ENCODE results near the gene LRWD1.

Gene LRWD1
- total RNA-seq, result 19.5 to 30.3 reads per million in 2 donors

GRCh38 chr7:102464577-102465280 is at the start of gene LRWD1, which contains the start of gene ALKBH4:
Gene LRWD1, plus strand, starts transcription at chr7:102464984. Its CDS starts 97 bp downstream, at chr7:102465081.
Gene ALKBH4, minus strand, starts transcription at chr7:102464863. Its CDS starts 27 bp downstream, at chr7:102464836.
- DNase-seq, result peak; percentile 90

DNA sequence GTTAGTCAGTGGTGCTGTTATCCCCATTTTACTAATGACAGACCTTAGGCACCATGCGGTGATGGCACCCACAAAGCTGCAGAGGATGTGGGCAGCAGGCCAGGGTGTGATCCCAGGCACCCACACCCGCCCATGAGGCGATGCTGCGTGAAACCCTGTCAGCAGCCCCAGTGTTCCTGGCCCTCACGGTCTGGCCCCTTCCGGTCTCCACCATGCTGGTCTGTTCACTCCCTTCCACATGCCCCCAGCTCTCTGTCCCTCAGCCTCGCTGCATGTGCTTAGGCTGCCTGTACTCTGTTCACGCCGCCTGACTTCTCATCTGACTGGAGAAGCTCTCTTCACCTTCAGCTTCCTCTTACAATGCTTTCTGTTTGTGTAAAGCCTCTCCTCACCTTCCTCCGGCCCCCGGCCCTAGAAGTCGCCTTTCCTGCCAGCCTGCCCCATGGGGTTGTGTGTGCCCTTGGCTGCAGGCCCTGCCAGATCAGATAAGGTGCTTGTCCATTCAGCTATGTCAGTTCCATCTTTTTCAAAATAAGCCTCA is 49.0 kb upstream of the LRWD1 start:
- peak; percentile 39 for DNase-seq

- no peak for DNase-seq
Observed at GRCh38 chr7:102416406-102416805, 48.4 kb upstream of the LRWD1 start.

GRCh38 chr7:102417105-102417504 is 47.7 kb upstream of the LRWD1 start:
- DNase-seq, result no peak

- DNase-seq, result no peak
Observed at GRCh38 chr7:102418592-102418991, 46.2 kb upstream of the LRWD1 start.

DNA sequence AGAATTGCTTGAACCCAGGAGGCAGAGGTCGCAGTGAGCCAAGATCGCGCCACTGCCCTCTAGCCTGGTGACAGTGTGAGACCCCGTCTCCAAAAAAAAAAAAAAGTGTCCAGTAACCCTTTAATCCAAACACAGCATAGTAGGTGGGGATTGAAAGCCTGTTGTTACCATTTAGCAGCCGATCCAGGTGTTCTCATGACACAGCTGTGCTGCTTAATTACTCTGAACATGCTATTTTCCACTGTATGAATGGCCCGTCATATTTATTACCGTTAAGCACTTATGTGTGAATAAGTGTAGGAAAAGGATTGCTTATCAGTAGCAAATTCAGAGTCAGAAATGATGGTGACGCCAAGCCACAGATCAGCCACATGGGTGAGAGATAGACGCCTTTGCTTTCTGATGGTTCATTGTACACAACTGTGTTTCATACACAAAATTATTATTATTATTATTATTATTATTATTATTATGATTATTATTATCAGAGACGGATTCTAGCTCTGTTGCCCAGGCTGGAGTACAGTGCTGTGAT is 43.0 kb upstream of the LRWD1 start:
- no peak for DNase-seq

- DNase-seq, result no peak
Observed at GRCh38 chr7:102424129-102424551, 40.6 kb upstream of the LRWD1 start.

- DNase-seq, result no peak
Observed at GRCh38 chr7:102424787-102425218, 40.0 kb upstream of the LRWD1 start.

GRCh38 chr7:102425639-102426267 is 39.0 kb upstream of the LRWD1 start:
- DNase-seq, result peak; percentile 80

DNA sequence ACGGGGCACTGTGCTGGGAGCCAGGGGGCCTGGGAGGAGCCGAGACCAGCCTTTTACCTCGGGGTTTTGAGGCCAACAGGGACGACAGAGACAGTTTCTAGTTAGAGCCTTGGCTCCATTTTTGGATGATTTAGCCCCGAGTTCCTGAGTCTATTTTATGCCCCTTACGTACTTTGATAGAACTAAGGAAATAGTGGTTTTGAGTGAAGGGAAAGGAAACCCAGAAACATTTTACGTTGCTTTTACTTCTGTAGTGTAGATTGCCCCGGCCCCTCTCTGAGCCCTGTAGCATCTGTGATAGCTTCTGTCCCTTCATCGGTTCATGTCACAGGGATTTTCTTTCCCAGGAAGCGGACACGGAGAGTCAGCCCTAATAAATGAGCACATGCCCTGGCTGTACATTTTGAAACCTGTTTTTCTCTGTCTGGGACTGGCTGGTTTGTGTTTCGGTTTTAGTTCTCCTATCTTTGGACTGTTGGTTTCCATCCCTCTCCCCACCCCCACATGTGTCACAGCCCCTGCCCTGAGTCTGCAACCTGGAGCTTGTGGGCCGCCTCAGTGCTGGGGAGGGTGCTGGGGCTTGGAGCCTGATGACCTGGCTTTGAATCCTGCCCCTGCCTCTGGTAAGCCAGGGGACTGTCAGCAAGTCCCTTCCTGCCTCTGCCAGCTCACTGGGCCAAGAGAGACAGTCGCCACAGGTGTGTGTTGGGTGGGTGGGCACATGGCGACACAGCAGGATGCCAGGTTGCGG is 38.3 kb upstream of the LRWD1 start:
- peak; percentile 47 for DNase-seq

DNA sequence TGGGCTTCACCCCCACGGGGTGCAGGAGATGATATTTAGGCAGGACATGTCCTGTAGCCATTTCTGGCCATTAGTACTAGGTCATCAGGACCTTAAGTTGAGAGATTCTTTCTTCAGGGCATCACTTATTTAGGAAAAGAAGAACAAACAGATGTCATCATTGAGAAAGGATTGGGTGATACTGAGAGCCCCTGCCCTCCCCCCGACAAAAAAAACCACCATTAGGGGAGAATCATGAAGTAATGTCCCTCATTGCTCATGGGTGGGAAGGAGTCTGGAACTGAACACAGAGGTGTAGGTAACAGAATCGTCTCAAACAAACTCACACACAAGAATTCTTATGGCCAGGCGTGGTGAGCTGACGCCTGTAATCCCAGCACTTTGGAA is 37.8 kb upstream of the LRWD1 start:
- DNase-seq, result no peak

- DNase-seq, result no peak
Observed at GRCh38 chr7:102429141-102429899, 35.5 kb upstream of the LRWD1 start.

DNA sequence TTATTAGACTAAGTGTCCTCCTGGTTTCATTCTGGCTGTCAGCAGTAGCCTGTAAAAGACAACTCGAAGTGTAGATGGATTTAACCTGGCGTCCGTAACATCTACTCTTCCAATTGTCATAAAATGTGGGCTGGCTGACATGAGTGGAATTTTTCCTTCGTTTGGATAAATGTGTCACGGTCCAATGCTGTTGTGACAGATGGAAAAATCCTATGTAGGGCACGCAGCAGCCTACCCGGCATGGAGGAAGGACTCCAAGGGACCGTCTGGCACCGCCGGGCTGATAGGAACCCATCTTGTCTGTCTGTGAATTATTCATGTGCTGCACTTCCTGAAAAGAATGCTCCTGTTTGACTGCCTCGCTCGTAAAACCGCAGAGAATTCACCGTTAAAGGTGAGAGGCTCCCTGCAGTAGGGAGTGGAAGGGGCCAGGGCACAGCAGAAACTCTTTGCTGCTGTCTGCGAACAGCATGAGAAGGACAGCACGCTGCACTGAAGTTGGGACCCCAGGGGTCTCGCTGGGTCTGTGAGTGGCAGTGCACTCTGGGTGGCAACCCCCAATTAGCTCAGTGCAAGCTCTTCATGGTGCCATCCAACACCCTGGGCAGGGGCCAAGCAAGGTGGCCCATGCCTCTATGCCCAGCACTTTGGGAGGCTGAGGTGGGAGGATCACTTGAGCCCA is 33.0 kb upstream of the LRWD1 start:
- DNase-seq, result peak; percentile 60

GRCh38 chr7:102432442-102433218 is 32.2 kb upstream of the LRWD1 start:
- no peak for DNase-seq

DNA sequence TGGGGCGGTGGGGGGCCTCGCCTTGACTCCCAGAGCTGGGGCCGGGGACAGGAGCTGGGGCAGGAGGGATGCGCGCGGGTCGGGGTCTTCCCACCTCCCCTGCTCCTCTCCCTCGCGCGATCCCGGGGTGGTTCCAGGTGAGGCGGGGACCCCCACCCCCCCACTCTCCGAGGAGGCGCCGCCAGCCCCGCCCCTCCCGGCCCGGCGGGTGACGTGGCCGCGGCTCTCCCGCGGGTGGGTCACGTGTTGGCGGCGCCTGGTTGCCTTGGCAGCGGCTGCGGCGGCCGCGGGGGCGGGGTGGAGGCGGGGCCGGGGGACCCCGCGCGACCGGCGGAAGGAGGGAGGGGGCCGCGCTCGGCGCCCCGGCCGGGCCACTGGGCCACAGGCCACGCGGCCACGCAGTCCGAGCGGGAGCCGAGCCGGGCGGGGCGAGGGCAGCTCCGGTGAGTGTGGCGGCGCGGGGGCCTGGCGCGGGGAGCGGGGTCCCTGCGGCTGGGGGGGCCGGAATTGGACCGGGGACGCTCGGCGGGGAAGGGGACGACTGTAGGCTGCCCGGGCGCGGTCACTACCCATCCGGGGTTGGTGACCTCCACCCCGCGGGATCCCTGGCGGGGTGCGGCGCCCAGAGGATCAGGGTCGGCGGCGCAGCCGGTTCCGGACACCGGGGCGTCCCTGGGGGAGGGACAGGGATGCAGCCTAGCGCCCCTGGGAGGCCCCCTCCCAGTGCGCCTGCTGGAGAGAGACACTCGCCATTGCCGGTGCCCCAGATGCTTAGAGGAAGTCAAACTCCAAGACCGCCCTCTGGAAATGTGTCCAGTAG is 31.4 kb upstream of the LRWD1 start, which contains the start of gene ORAI2:
TSS of gene ORAI2 (plus strand) at position 357 of the 820 bp plus-strand sequence. CDS start 5,382 bp downstream, outside the sequence.
- DNase-seq, result peak; percentile 89

DNA sequence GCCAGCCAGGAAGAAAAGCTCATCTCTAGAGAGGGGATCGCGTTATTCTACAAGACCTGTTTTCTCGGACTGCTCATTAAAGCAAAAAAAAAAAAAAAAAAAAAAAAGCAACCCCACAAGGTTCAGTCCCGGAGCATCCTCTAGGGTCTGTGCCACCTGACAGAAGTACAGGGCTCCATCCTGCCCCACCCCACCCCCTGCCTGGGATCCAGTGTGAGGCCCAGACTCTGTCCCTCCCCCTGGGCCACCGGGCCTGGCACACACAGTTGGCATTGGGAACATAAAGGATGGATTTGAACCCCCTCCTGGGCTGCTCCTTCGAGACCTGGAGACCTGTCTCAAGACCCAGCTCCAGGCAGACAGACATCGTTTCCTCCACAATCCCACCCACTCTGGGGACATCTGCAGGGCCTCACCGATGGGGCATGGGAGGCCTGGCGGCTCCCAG is 30.7 kb upstream of the LRWD1 start:
- peak; percentile 20 for DNase-seq

GRCh38 chr7:102436118-102436517 is 28.7 kb upstream of the LRWD1 start:
- no peak for DNase-seq

GRCh38 chr7:102439963-102440795 is 24.6 kb upstream of the LRWD1 start:
- no peak for DNase-seq

All from T-helper 9 cell (primary cell).